ENCODE results near the gene TMEM106A. TPM values are rescaled to one million over a fixed set of nuclear protein-coding genes. Genes with fewer than 3 reads are reported as not detected.

Gene TMEM106A
- total and polyA plus RNA-seq, 2 of the 13 experiments (the other 11 are each of a cell fraction or from before 2014, with no cell fraction given) = 16.9 to 35.9 TPM

- H2AFZ ChIP-seq (ENCODE audit: low read length) = no peak overlapping the region
- ChIA-PET POLR2A (interaction anchor here (0.6 to 2.4 kb wide), 13 partner anchors 12 to 172 kb away, joined by 3 to 12 read pairs (median 6); partner anchors contain the start of genes BRCA1, RPL27 and TMEM106A), CTCF (ENCODE audit: low intra/inter-chr PET ratio, low total read pairs) (interaction anchor here (1.0 kb wide), 1 partner anchor 146 kb away, joined by 3 read pairs; no protein-coding TSS in a partner anchor)
- DNase-seq (ENCODE audit: low spot score) = peak; percentile 96
- intact Hi-C loops (cut with micrococcal nuclease; ENCODE audit: unreplicated experiment) = loop anchor here (1.0 to 5.0 kb wide), 4 partner anchors 45 to 163 kb away; partner anchors contain the start of genes BRCA1, IFI35 and RND2
- no peaks in the 10 kb centered on the region for H3K36me3 ChIP-seq (replicated peaks in 1 of 2; ENCODE audit: control insufficient read depth in 1 of 2, insufficient read depth in 2 of 2, low read length in 2 of 2)
- no peaks in the 10 kb centered on the region for H3K9me3 ChIP-seq (ENCODE audit: low read length)
- H3K27ac ChIP-seq (ENCODE audit: extremely low read length, insufficient read depth, low read length) = peak overlapping the region; percentile 90
- TSS peak; percentile 88 for BruUV-seq (replicated peaks)
- in situ Hi-C loops (cut with HindIII; ENCODE audit: extremely low pct_ligation_motif_present, low pct_unique_long_range_greater_than_20kb) = no loop called here
- H4K20me1 ChIP-seq (ENCODE audit: insufficient read depth, low read length) = no peaks in the 10 kb centered on the region
- WGBS (ENCODE audit: low lambda C conversion rate) = under 1% methylated on average over 27 of the region's 27 CpGs
- H3K27me3 ChIP-seq (ENCODE audit: control insufficient read depth in 1 of 2, insufficient read depth in 2 of 2, low read length in 2 of 2) = no peaks in the 10 kb centered on the region; a peak in 1 of 5 replicates
- H3K4me2 ChIP-seq (ENCODE audit: low read depth, low read length) = peak overlapping the region; percentile 93
- ATAC-seq = peak; percentile 85
- H3K9ac ChIP-seq (ENCODE audit: insufficient read depth, low read depth, low read length) = peak overlapping the region; percentile 92
- H3K79me2 ChIP-seq (ENCODE audit: insufficient read depth, low read length) = peaks cover 36% of the 10 kb centered on the region
- peak overlapping the region; percentile 62 to 94 (median 75) for H3K4me3 ChIP-seq (replicated peaks in 1 of 3; ENCODE audit: insufficient read depth in 1 of 3, low read depth in 2 of 3, low read length in 3 of 3)
- H3K4me1 ChIP-seq (ENCODE audit: insufficient read depth, low read length) = peaks cover 62% of the 10 kb centered on the region
- peak; percentile 30 for FAIRE-seq
- TF ChIP-seq ATRX (CRISPR knock-in tag; IDR thresholded peaks at IDR 0.05; ENCODE audit: borderline replicate concordance) (no peak), SIX1 (CRISPR knock-in tag; IDR thresholded peaks at IDR 0.05; ENCODE audit: borderline replicate concordance) (no peak; the same call in 1 of the 2 replicates), TAF15 (IDR thresholded peaks at IDR 0.05; ENCODE audit: low read depth, low read length, poor library complexity, severe bottlenecking) (no peak), POLR2AphosphoS2 (IDR thresholded peaks at IDR 0.05; ENCODE audit: low read depth, low read length) (no peak), PHF5A (CRISPR knock-in tag; IDR thresholded peaks at IDR 0.05; ENCODE audit: low read depth, unreplicated experiment) (no peak), DNMT3B (CRISPR knock-in tag; conservative IDR thresholded peaks at IDR 0.05) (no peak; the same call in 1 of the 2 replicates), ZNF788 (CRISPR knock-in tag; IDR thresholded peaks at IDR 0.05; ENCODE audit: borderline replicate concordance) (no peak), ARNT (IDR thresholded peaks at IDR 0.05) (no peak), ATF3 (CRISPR knock-in tag; IDR thresholded peaks at IDR 0.05) (no peak; the same call in 1 of the 2 replicates), ZBTB26 (CRISPR knock-in tag; IDR thresholded peaks at IDR 0.05; ENCODE audit: borderline replicate concordance) (no peak), IKZF5 (CRISPR knock-in tag; IDR thresholded peaks at IDR 0.05) (no peak; the same call in 1 of the 2 replicates), RARG (CRISPR knock-in tag; IDR thresholded peaks at IDR 0.05; ENCODE audit: low read depth) (no peak), ZNF746 (CRISPR knock-in tag; IDR thresholded peaks at IDR 0.05) (no peak), ZNF234 (CRISPR knock-in tag; conservative IDR thresholded peaks at IDR 0.05) (no peak), ZNF326 (CRISPR knock-in tag; IDR thresholded peaks at IDR 0.05; ENCODE audit: borderline replicate concordance) (no peak), CHD2 (IDR thresholded peaks at IDR 0.05; ENCODE audit: low read depth, low read length) (no peak), FOXK2 (IDR thresholded peaks at IDR 0.05) (no peak), ZNF264 (CRISPR knock-in tag; IDR thresholded peaks at IDR 0.05) (no peak), NFYC (CRISPR knock-in tag; IDR thresholded peaks at IDR 0.05) (peak; percentile 87), CBX5 (CRISPR knock-in tag; IDR thresholded peaks at IDR 0.05; ENCODE audit: borderline replicate concordance) (no peak), MEF2D (CRISPR knock-in tag; IDR thresholded peaks at IDR 0.05) (no peak; the same call in 1 of the 2 replicates), ZNF709 (CRISPR knock-in tag; IDR thresholded peaks at IDR 0.05) (no peak), DNMT1 (CRISPR knock-in tag; IDR thresholded peaks at IDR 0.05) (no peak), ZNF724P (CRISPR knock-in tag; IDR thresholded peaks at IDR 0.05; ENCODE audit: borderline replicate concordance) (no peak), FOSL1 (CRISPR knock-in tag; IDR thresholded peaks at IDR 0.05; ENCODE audit: borderline replicate concordance) (no peak)
Measured at GRCh38 chr17:43170140-43170765, 41.4 kb upstream of the TMEM106A start.

Data from HepG2 (cell line).